IMR-90 (cell line): ENCODE data around the gene GKN2. TPM values are rescaled to one million over a fixed set of nuclear protein-coding genes. Genes with fewer than 3 reads are reported as not detected.
A peak's percentile ranks its signal among the peaks of the same experiment; 100 is the strongest.

Experiments
- ATAC-seq: fragments of 200-7000 bp; cut with Tn5 transposase; 2 replicates; pipeline ENCODE4 v1.9.1; 2020; ENCODE audit warnings: low read depth, mild to moderate bottlenecking, moderate library complexity
- BruUV-seq: library from RNA; stranded (reverse); fragments of 400-500 nt; replicated peaks from 2 replicates; lab custom pipeline; 2021; lab: Mats Ljungman, UMichigan
- CTCF ChIA-PET: fragments of 300-600 bp; formaldehyde crosslinking; extraction: SDS; loops from one replicate; lab custom pipeline; 2021; ENCODE audit warnings: antibody characterized with exemption; lab: Yijun Ruan, JAX
- POLR2A ChIA-PET: fragments of 300-600 bp; sonication (Branson Sonifier 250); formaldehyde crosslinking; loops from one replicate; lab custom pipeline; 2022; ENCODE audit warnings: antibody characterized with exemption; ENCODE audit not compliant: unreplicated experiment; lab: Charles Lee
- DNase-seq: peaks from one replicate; pipeline ENCODE4 v3.0.0; 2013
- H2AFZ ChIP-seq: replicated peaks from 2 replicates; pipeline ENCODE3; 2013; ENCODE audit warnings: low read length, mild to moderate bottlenecking; ENCODE audit not compliant: poor library complexity
- H2AK5ac ChIP-seq: 2 replicates; pipeline ENCODE4 v1.6.1; 2013; ENCODE audit warnings: low read depth, low read length, inconsistent platforms
- H2AK9ac ChIP-seq: replicated peaks from 2 replicates; pipeline ENCODE3; 2013; ENCODE audit warnings: mild to moderate bottlenecking, low read depth, low read length, moderate library complexity; ENCODE audit not compliant: poor library complexity
- H2BK120ac ChIP-seq: 2 replicates; pipeline ENCODE4 v1.6.1; 2013; ENCODE audit warnings: low read depth, low read length, inconsistent platforms
- H2BK15ac ChIP-seq: 3 replicates; pipeline ENCODE4 v1.6.1; 2013; ENCODE audit warnings: low read depth, low read length, inconsistent platforms
- H2BK20ac ChIP-seq: 2 replicates; pipeline ENCODE4 v1.6.1; 2013; ENCODE audit warnings: low read depth, mild to moderate bottlenecking, inconsistent platforms, low read length, moderate library complexity
- H2BK5ac ChIP-seq: 2 replicates; pipeline ENCODE4 v1.6.1; 2013; ENCODE audit warnings: mild to moderate bottlenecking, low read depth, low read length, inconsistent platforms; ENCODE audit not compliant: poor library complexity, severe bottlenecking
- H3K14ac ChIP-seq: replicated peaks from 2 replicates; pipeline ENCODE4 v1.6.1; 2013; ENCODE audit warnings: low read depth, low read length, inconsistent platforms
- H3K18ac ChIP-seq: 2 replicates; pipeline ENCODE4 v1.6.1; 2013; ENCODE audit warnings: low read depth, low read length, control low read depth
- H3K23ac ChIP-seq: 2 replicates; pipeline ENCODE4 v1.6.1; 2013; ENCODE audit warnings: low read depth, low read length, inconsistent platforms
- H3K27ac ChIP-seq: 2 replicates; pipeline ENCODE4 v1.5.1; 2013; ENCODE audit warnings: mild to moderate bottlenecking, control low read depth, low read length; ENCODE audit not compliant: insufficient read depth
- H3K27me3 ChIP-seq: 2 replicates; pipeline ENCODE4 v1.6.1; 2013; ENCODE audit warnings: low read length; ENCODE audit not compliant: control insufficient read depth, insufficient read depth
- H3K36me3 ChIP-seq: 2 replicates; pipeline ENCODE4 v1.6.1; 2013; ENCODE audit warnings: low read length, mixed read lengths; ENCODE audit not compliant: control insufficient read depth, insufficient read depth
- H3K4ac ChIP-seq: 2 replicates; pipeline ENCODE4 v1.6.1; 2013; ENCODE audit warnings: low read depth, low read length, inconsistent platforms
- H3K4me1 ChIP-seq: 2 replicates; pipeline ENCODE4 v1.6.1; 2013; ENCODE audit warnings: low read length, mixed read lengths; ENCODE audit not compliant: control insufficient read depth, insufficient read depth
- H3K4me2 ChIP-seq: 2 replicates; pipeline ENCODE4 v1.6.1; 2013; ENCODE audit warnings: low read depth, mild to moderate bottlenecking, control low read depth, low read length, moderate library complexity
- H3K4me3 ChIP-seq: 2 replicates; pipeline ENCODE4 v1.5.1; 2013; ENCODE audit warnings: low read depth, mild to moderate bottlenecking, control low read depth, low read length, moderate library complexity; ENCODE audit not compliant: insufficient read depth
- H3K56ac ChIP-seq: 2 replicates; pipeline ENCODE4 v1.6.1; 2013; ENCODE audit warnings: low read length, inconsistent platforms; ENCODE audit not compliant: insufficient read depth; ENCODE audit errors: extremely low read depth
- H3K79me1 ChIP-seq, 2 experiments: 2 replicates each; pipeline ENCODE4 v1.6.1; 2013; ENCODE audit warnings: low read length in 2 of 2, inconsistent platforms in 1 of 2, low read depth in 1 of 2
- H3K9ac ChIP-seq: 2 replicates; pipeline ENCODE4 v1.6.1; 2013; ENCODE audit warnings: low read depth, low read length, control low read depth
- H3K9me1 ChIP-seq: 2 replicates; pipeline ENCODE4 v1.6.1; 2013; ENCODE audit warnings: low read length, inconsistent platforms; ENCODE audit not compliant: insufficient read depth
- H3K9me3 ChIP-seq: 2 replicates; pipeline ENCODE4 v1.6.1; 2013; ENCODE audit warnings: low read length; ENCODE audit not compliant: control insufficient read depth, insufficient read depth
- H4K20me1 ChIP-seq: 2 replicates; pipeline ENCODE4 v1.6.1; 2013; ENCODE audit warnings: low read length, inconsistent platforms; ENCODE audit not compliant: insufficient read depth
- H4K5ac ChIP-seq: 2 replicates; pipeline ENCODE4 v1.6.1; 2013; ENCODE audit warnings: mild to moderate bottlenecking, low read depth, low read length, control low read depth
- H4K8ac ChIP-seq, 2 experiments: 2 replicates each; pipeline ENCODE4 v1.6.1; 2013; ENCODE audit warnings: low read depth in 2 of 2, low read length in 2 of 2, control low read depth in 1 of 2, inconsistent platforms in 1 of 2
- H4K91ac ChIP-seq: 2 replicates; pipeline ENCODE4 v1.6.1; 2013; ENCODE audit warnings: low read depth, low read length, inconsistent platforms; ENCODE audit not compliant: insufficient read depth
- CTCF ChIP-seq: conservative IDR thresholded peaks from 2 replicates; pipeline ENCODE4 v1.5.1; 2012; ENCODE audit warnings: mild to moderate bottlenecking, low read depth, low read length, improper control_type of control experiment
- ELK1 ChIP-seq: fragments of 150-350 bp; IDR thresholded peaks from 2 replicates; pipeline ENCODE4 v1.6.1; 2016; ENCODE audit warnings: low read depth, mild to moderate bottlenecking, low read length, moderate library complexity, borderline replicate concordance
- FOS ChIP-seq: fragments of 150-350 bp; IDR thresholded peaks from 2 replicates; pipeline ENCODE4 v1.6.1; 2016; ENCODE audit warnings: low read depth, low read length
- MAZ ChIP-seq: IDR thresholded peaks from 2 replicates; pipeline ENCODE4 v1.6.1; 2012; ENCODE audit warnings: low read depth, mild to moderate bottlenecking, low read length, improper control_type of control experiment, moderate library complexity, borderline replicate concordance
- MXI1 ChIP-seq: IDR thresholded peaks from 2 replicates; pipeline ENCODE4 v1.6.1; 2012; ENCODE audit warnings: low read depth, mild to moderate bottlenecking, low read length, moderate library complexity, borderline replicate concordance
- NFE2L2 ChIP-seq: fragments of 150-350 bp; IDR thresholded peaks from 2 replicates; pipeline ENCODE4 v1.6.1; 2016; ENCODE audit warnings: low read depth, mild to moderate bottlenecking, low read length
- POLR2A ChIP-seq: IDR thresholded peaks from 2 replicates; pipeline ENCODE4 v1.6.1; 2012; ENCODE audit warnings: mild to moderate bottlenecking, low read depth, low read length
- RAD21 ChIP-seq: IDR thresholded peaks from 2 replicates; pipeline ENCODE4 v1.6.1; 2012; ENCODE audit warnings: low read length, improper control_type of control experiment
- RCOR1 ChIP-seq: IDR thresholded peaks from 2 replicates; pipeline ENCODE4 v1.6.1; 2012; ENCODE audit warnings: mild to moderate bottlenecking, low read length, improper control_type of control experiment; ENCODE audit not compliant: insufficient replicate concordance
- SMC3 ChIP-seq: fragments of 150-350 bp; IDR thresholded peaks from 2 replicates; pipeline ENCODE4 v1.6.1; 2016; ENCODE audit warnings: low read depth, mild to moderate bottlenecking, antibody characterized with exemption, low read length, moderate library complexity
- WGBS, 2 experiments: methylation state at CpG; one replicate each; pipeline versions ENCODE4 v1.1.5 to v1.1.7; 2013; ENCODE audit warnings: missing lambda C conversion rate in 2 of 2; ENCODE audit not compliant: insufficient read length in 1 of 2; ENCODE audit errors: extremely low coverage in 2 of 2; 5-methylcytosine and 5-hydroxymethylcytosine counted together
- dilution Hi-C: fragments of 300-500 bp; cut with HindIII; formaldehyde crosslinking; loops from one replicate; pipeline ENCODE4 v1.14.3; 2018; ENCODE audit warnings: low sequenced_read_pairs; ENCODE audit not compliant: unreplicated experiment
- in situ Hi-C: fragments of 300-500 bp; cut with MboI; formaldehyde crosslinking; loops from 3 replicates; pipeline ENCODE4 v1.14.3; 2019; ENCODE audit warnings: low sequenced_read_pairs, inconsistent platforms, mixed read lengths
- intact Hi-C: fragments of 100-400 bp; cut with micrococcal nuclease; formaldehyde crosslinking; loops from 2 replicates; pipeline ENCODE4 v1.10.0; 2022
- polyA plus RNA-seq, 3 experiments: library from polyadenylated mRNA; depleted of rRNA; stranded (reverse); fragments of >200 nt; gene quantifications; 2 replicates each; pipeline ENCODE4 v1.2.3, GENCODE V29; 2012; ENCODE audit warnings: low replicate concordance in 1 of 3
- total RNA-seq: library from RNA; depleted of rRNA; stranded (reverse); fragments of >200 nt; gene quantifications from 2 replicates; pipeline ENCODE4 v1.2.3, GENCODE V29; 2012

GKN2 gene
- total and polyA plus RNA-seq, 2 of the 4 experiments (the other 2 are of a cell fraction), result not detected

GRCh38 chr2:68970566-68971265, 18.0 kb upstream of the GKN2 start:
- peak overlapping the region; percentile 90 for H3K14ac ChIP-seq
- no peak for TF ChIP-seq RCOR1
- no peak for TF ChIP-seq MXI1
- TF ChIP-seq MAZ, result no peak
- no peak for TF ChIP-seq SMC3
- no peak for TF ChIP-seq RAD21
- no peak for TF ChIP-seq ELK1
- no peak for TF ChIP-seq POLR2A
- TF ChIP-seq CTCF, result no peak
- TF ChIP-seq FOS, result no peak
- TF ChIP-seq NFE2L2, result no peak
- peak overlapping the region; percentile 86 for H2BK15ac ChIP-seq
- H4K91ac ChIP-seq, result peak overlapping the region; percentile 89
- dilution Hi-C loops (no loop called here), in situ Hi-C loops (no loop called here), intact Hi-C loops (no loop called here)
- peak overlapping the region; percentile 78; the same call in 1 of the 2 replicates for H3K23ac ChIP-seq
- peak overlapping the region; percentile 89 for H3K4ac ChIP-seq
- H3K18ac ChIP-seq, result peak overlapping the region; percentile 96
- POLR2A ChIA-PET, result no interaction called here
- no peak overlapping the region; the same call in 1 of the 2 replicates for H3K56ac ChIP-seq
- WGBS, 2 experiments, result 100% methylated on average over 1 of the region's 8 CpGs; no CpG with 5 or more reads in 1 of the 2 experiments
- H3K4me3 ChIP-seq, result no peak overlapping the region
- peak overlapping the region; percentile 88 for H2BK20ac ChIP-seq
- H3K4me1 ChIP-seq, result peaks cover 13% of the 10 kb centered on the region
- H4K5ac ChIP-seq, result peak overlapping the region; percentile 86; the same call in 1 of the 2 replicates
- peak overlapping the region; percentile 13 to 91 for H4K8ac ChIP-seq
- H2BK5ac ChIP-seq, result peak overlapping the region; percentile 96
- ATAC-seq (no peak), DNase-seq (no peak)
- no peaks in the 10 kb centered on the region for H3K36me3 ChIP-seq
- BruUV-seq, result no TSS peak
- peaks cover 15% of the 10 kb centered on the region for H3K9me1 ChIP-seq
- H3K9ac ChIP-seq, result no peak overlapping the region
- peaks cover 0 to 3% of the 10 kb centered on the region in 2 experiments; a peak in 1 of 4 replicates for H3K79me1 ChIP-seq
- H2AK5ac ChIP-seq, result peak overlapping the region; percentile 83; the same call in 1 of the 2 replicates
- H2AK9ac ChIP-seq, result no peak overlapping the region
- H4K20me1 ChIP-seq, result no peaks in the 10 kb centered on the region
- peak overlapping the region; percentile 73 for H3K27ac ChIP-seq
- H3K9me3 ChIP-seq, result no peaks in the 10 kb centered on the region
- H2BK120ac ChIP-seq, result peak overlapping the region; percentile 93
- peak overlapping the region; percentile 4 for H2AFZ ChIP-seq
- no peaks in the 10 kb centered on the region for H3K27me3 ChIP-seq
- CTCF ChIA-PET, result interaction anchor here (0.6 kb wide), 1 partner anchor 1088 kb away, joined by 4 read pairs; no protein-coding TSS in a partner anchor
- no peak overlapping the region for H3K4me2 ChIP-seq
